A549 (cell line): ENCODE measurements around the gene ANKRD55.
"Not testable (repeated sequence)": the region's sequence is repeated elsewhere in the genome, so short reads cannot be mapped to it uniquely, and the experiment has no call there.

ENCODE experiments used
- CTCF ChIP-seq: fragments of >200 bp; sonication (Bioruptor Twin); formaldehyde crosslinking; IDR thresholded peaks from 3 replicates; pipeline ENCODE4 v1.5.1; 2016
- EHMT2 ChIP-seq: fragments of 200-600 bp; sonication (generic); IDR thresholded peaks from 2 replicates; pipeline ENCODE4 v1.6.1; 2016; ENCODE audit warnings: antibody characterized with exemption, low read depth, mild to moderate bottlenecking, moderate library complexity
- JUN ChIP-seq, 2 experiments: fragments of >200 bp; sonication (Bioruptor Twin); formaldehyde crosslinking; IDR thresholded peaks; 2 replicates in 1 of 2; 3 replicates in 1 of 2; pipeline ENCODE4 v1.6.1; 2016 to 2017
- RAD21 ChIP-seq, 2 experiments: fragments of >200 bp in 1 of 2; sonication (Bioruptor Twin) in 1 of 2; formaldehyde crosslinking in 1 of 2; IDR thresholded peaks in 1 of 2; conservative IDR thresholded peaks in 1 of 2; 2 replicates in 1 of 2; 3 replicates in 1 of 2; pipeline ENCODE4 v1.6.1; 2012 to 2018; ENCODE audit warnings: inconsistent platforms in 1 of 2

GRCh38 chr5:56268707-56269106 lies 35.6 kb upstream of the ANKRD55 start:
- not testable (repeated sequence) for TF ChIP-seq CTCF; JUN (IDR thresholded peaks at IDR 0.05); RAD21 (conservative IDR thresholded peaks at IDR 0.05 in 1 of 2, IDR thresholded peaks at IDR 0.05 in 1 of 2); EHMT2
